GM10847 (cell line): Measurements from ENCODE around the gene TMOD4.

Experiments
- POLR2A ChIP-seq: IDR thresholded peaks from 2 replicates; pipeline ENCODE4 v1.6.1; 2011; ENCODE audit not compliant: insufficient read length; ENCODE audit errors: extremely low read depth

Gene TMOD4

GRCh38 chr1:151175863-151176262, at the start of gene TMOD4:
Gene TMOD4, minus strand, starts transcription at chr1:151175981. Its CDS starts 1,106 bp downstream, at chr1:151174875.
- no peak for TF ChIP-seq POLR2A

- no peak for TF ChIP-seq POLR2A
These were observed 46.3 kb upstream of the TMOD4 start for GRCh38 chr1:151222130-151222529.

- TF ChIP-seq POLR2A, result no peak
These were observed 45.8 kb upstream of the TMOD4 start for GRCh38 chr1:151221616-151222015.

- no peak for TF ChIP-seq POLR2A
These were observed 37.8 kb upstream of the TMOD4 start for GRCh38 chr1:151213560-151213959.

GRCh38 chr1:151211972-151212705, 36.4 kb upstream of the TMOD4 start:
- no peak for TF ChIP-seq POLR2A

- TF ChIP-seq POLR2A, result no peak
These were observed 35.0 kb upstream of the TMOD4 start for GRCh38 chr1:151210830-151211229.

GRCh38 chr1:151199873-151200581, 24.2 kb upstream of the TMOD4 start:
- TF ChIP-seq POLR2A, result no peak

GRCh38 chr1:151198254-151199127, 22.7 kb upstream of the TMOD4 start, which contains the start of gene PIP5K1A:
Gene PIP5K1A, plus strand, starts transcription at chr1:151198552. Its CDS starts 445 bp downstream, at chr1:151198997.
- peak; percentile 59 for TF ChIP-seq POLR2A

- TF ChIP-seq POLR2A, result no peak
These were observed 22.1 kb upstream of the TMOD4 start for GRCh38 chr1:151197863-151198253.

GRCh38 chr1:151196292-151196800, 20.6 kb upstream of the TMOD4 start:
- TF ChIP-seq POLR2A, result no peak

GRCh38 chr1:151193856-151194255, 18.1 kb upstream of the TMOD4 start:
- TF ChIP-seq POLR2A, result no peak

- no peak for TF ChIP-seq POLR2A
These were observed 17.5 kb upstream of the TMOD4 start for GRCh38 chr1:151193304-151193703.

- TF ChIP-seq POLR2A, result no peak
These were observed 16.3 kb upstream of the TMOD4 start for GRCh38 chr1:151192047-151192446.

- TF ChIP-seq POLR2A, result peak; percentile 93
These were observed 14.1 kb upstream of the TMOD4 start, which contains the start of gene VPS72 for GRCh38 chr1:151189637-151190445. Gene VPS72, minus strand, starts transcription at chr1:151190197. Its CDS starts 76 bp downstream, at chr1:151190121.
